Ishikawa (cell line): ENCODE measurements around the gene RNF135.

Source experiments
- CEBPB ChIP-seq: IDR thresholded peaks from 2 replicates; pipeline ENCODE4 v1.6.1; 2012
- CREB1 ChIP-seq: IDR thresholded peaks from 2 replicates; pipeline ENCODE4 v1.6.1; 2012; ENCODE audit warnings: low read depth
- EGR1 ChIP-seq: IDR thresholded peaks from 2 replicates; pipeline ENCODE4 v1.6.1; 2012
- EP300 ChIP-seq: IDR thresholded peaks from 2 replicates; pipeline ENCODE4 v1.6.1; 2012; ENCODE audit warnings: borderline replicate concordance
- FOXM1 ChIP-seq: IDR thresholded peaks from 2 replicates; pipeline ENCODE4 v1.6.1; 2012; ENCODE audit warnings: low read depth, borderline replicate concordance
- MAX ChIP-seq: IDR thresholded peaks from 2 replicates; pipeline ENCODE4 v1.6.1; 2012
- NFIC ChIP-seq: IDR thresholded peaks from 2 replicates; pipeline ENCODE4 v1.6.1; 2012
- RAD21 ChIP-seq: IDR thresholded peaks from 2 replicates; pipeline ENCODE4 v1.6.1; 2012; ENCODE audit warnings: low read depth
- REST ChIP-seq: IDR thresholded peaks from 2 replicates; pipeline ENCODE4 v1.6.1; 2012; ENCODE audit warnings: low read depth, mild to moderate bottlenecking
- TAF1 ChIP-seq: IDR thresholded peaks from 2 replicates; pipeline ENCODE4 v1.6.1; 2012; ENCODE audit warnings: low read depth, mild to moderate bottlenecking
- TCF12 ChIP-seq: IDR thresholded peaks from 2 replicates; pipeline ENCODE4 v1.6.1; 2012; ENCODE audit warnings: low read depth
- TEAD4 ChIP-seq: IDR thresholded peaks from 2 replicates; pipeline ENCODE4 v1.6.1; 2012
- YY1 ChIP-seq: IDR thresholded peaks from 2 replicates; pipeline ENCODE4 v1.6.1; 2012; ENCODE audit warnings: low read depth
- ZBTB7A ChIP-seq: IDR thresholded peaks from 2 replicates; pipeline ENCODE4 v1.6.1; 2012; ENCODE audit warnings: low read depth
- TF ChIP-seq, protein P1 (sequence below): IDR thresholded peaks from 2 replicates; pipeline ENCODE4 v1.6.1; 2012

RNF135 gene

DNA sequence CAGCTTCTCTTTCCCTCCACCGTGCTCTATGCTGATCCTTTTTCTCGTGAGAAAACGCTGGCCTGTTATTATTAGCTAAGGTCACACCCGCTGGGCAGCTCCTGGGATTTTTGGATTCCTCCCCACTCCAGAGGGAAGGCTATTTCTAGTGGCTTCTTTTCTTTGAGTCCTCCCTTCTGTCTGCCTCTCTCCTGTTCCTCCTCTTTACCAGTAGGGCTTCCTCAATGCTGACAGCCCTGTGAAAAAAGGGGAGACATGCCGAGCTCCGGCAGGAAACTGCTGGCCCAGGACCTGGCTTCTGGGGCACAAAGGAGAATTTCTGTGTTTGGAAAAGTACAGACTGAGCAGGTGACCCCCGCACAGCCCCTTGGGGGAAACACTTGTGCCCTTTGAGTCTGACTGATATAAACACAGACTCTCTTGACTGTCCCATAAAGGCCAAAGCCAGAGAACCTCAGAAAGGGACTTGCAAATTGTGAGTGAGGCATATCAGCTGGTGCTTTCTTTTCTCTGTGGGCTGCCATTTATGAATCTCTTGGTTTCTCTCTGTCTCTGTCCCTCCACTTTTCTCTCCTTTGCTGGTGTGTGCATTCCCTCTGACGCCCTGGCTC, 14.0 kb upstream of the RNF135 start:
- TF ChIP-seq EGR1: no peak

GRCh38 chr17:30957741-30958140, 13.1 kb upstream of the RNF135 start:
- TF ChIP-seq NFIC (no peak), CREB1 (no peak), RAD21 (no peak), EGR1 (no peak), EP300 (no peak), TEAD4 (no peak), TAF1 (no peak), FOXM1 (no peak), REST (no peak), TCF12 (no peak), MAX (no peak), ZBTB7A (no peak), CEBPB (no peak), YY1 (no peak)
- TF ChIP-seq, protein P1, sequence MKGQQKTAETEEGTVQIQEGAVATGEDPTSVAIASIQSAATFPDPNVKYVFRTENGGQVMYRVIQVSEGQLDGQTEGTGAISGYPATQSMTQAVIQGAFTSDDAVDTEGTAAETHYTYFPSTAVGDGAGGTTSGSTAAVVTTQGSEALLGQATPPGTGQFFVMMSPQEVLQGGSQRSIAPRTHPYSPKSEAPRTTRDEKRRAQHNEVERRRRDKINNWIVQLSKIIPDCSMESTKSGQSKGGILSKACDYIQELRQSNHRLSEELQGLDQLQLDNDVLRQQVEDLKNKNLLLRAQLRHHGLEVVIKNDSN: no peak

- TF ChIP-seq YY1 (no peak), CEBPB (no peak), RAD21 (no peak), MAX (no peak), FOXM1 (no peak), ZBTB7A (no peak), EGR1 (no peak), TCF12 (no peak), REST (no peak), TAF1 (no peak), CREB1 (no peak), TEAD4 (no peak), EP300 (no peak)
- TF ChIP-seq, protein P1: no peak
These were observed 12.7 kb upstream of the RNF135 start for GRCh38 chr17:30958187-30958586.

DNA sequence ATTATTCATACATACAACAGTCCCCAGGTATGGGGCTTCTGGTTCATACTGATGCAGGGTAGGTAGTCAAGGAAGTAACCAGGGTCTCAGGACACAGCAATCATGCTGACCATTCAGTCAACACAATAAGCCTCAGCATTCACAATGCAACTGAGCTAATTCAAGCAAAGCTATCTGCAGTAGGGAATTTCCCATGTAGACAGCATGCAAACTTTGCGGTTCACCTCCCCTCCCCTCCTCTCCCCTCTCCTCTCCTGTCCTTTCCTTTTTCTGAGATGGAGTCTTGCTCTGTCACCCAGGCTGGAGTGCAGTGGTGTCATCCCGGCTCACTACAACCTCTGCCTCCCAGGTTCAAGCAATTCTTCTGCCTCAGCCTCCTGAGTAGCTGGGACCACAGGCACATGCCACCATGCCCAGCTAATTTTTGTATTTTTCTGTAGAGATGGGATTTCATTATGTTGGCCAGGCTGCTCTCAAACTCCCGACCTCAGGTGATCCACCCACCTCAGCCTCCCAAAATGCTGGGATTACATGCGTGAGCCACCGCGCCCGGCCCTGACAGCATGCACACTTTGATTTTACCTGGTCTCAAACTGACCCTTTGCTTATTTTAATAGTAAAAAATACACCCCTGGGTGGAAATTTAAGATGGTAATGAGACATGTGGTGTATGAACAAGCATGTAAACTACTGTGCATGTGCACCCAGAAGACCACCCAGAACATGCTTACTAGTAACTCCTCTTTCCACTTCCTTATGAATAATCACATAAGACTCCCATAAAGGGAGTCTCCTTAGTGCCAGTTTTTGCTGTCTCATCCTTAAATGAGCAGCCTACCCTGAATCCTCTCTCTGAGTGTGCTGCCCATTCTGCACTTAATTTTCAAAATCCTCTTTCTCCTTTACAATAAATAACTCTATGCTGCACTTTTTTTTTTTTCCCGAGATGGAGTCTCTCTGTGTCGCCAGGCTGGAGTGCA, 9.3 kb upstream of the RNF135 start:
- TF ChIP-seq EP300 (no peak), TCF12 (no peak), REST (no peak), CREB1 (no peak), RAD21 (no peak), FOXM1 (no peak), YY1 (no peak), CEBPB (no peak), ZBTB7A (no peak), NFIC (no peak), EGR1 (no peak), TEAD4 (no peak), MAX (no peak), TAF1 (no peak)
- TF ChIP-seq, protein P1: no peak
